Naive thymus-derived CD4-positive, alpha-beta T cell (primary cell): Measurements from ENCODE around the gene EHMT1. TPM values are rescaled to one million over a fixed set of nuclear protein-coding genes. Genes with fewer than 3 reads are reported as not detected.

Experiments used
- ATAC-seq: fragments of 150-1000 bp; cut with Tn5 transposase; 2 replicates; pipeline ENCODE4 v1.10.0; 2021; ENCODE audit warnings: mild to moderate bottlenecking, moderate library complexity
- CTCF ChIA-PET: fragments of 350-600 bp; sonication (Branson Sonifier 250); formaldehyde crosslinking; loops from one replicate; lab custom pipeline; 2021; ENCODE audit warnings: antibody characterized with exemption; lab: Charles Lee
- POLR2A ChIA-PET: fragments of 350-600 bp; sonication (Branson Sonifier 250); formaldehyde crosslinking; loops from one replicate; lab custom pipeline; 2021; ENCODE audit warnings: antibody characterized with exemption, inconsistent platforms; lab: Charles Lee
- DNase-seq, 9 donors: peaks; one replicate each; pipeline versions ENCODE4 v3.0.0 to v3.0.0-alpha.2; 2020 to 2022; ENCODE audit warnings: mixed read lengths in 1 of 9
- H3K27ac ChIP-seq: one replicate; pipeline ENCODE4 v1.7.0; 2013; ENCODE audit warnings: mild to moderate bottlenecking, low read depth, low read length, moderate library complexity
- H3K27me3 ChIP-seq, 2 donors: one replicate each; pipeline ENCODE4 v1.7.0; 2013; ENCODE audit warnings: low read length in 2 of 2, mild to moderate bottlenecking in 2 of 2, moderate library complexity in 2 of 2; ENCODE audit not compliant: control insufficient read depth in 2 of 2, insufficient read depth in 2 of 2
- H3K36me3 ChIP-seq, 3 experiments: 1 replicate in 2 of 3; 2 replicates in 1 of 3; pipeline ENCODE4 v1.7.0; 2013; ENCODE audit warnings: low read length in 3 of 3, mild to moderate bottlenecking in 3 of 3, moderate library complexity in 1 of 3; ENCODE audit not compliant: insufficient read depth in 3 of 3, control insufficient read depth in 2 of 3
- H3K4me1 ChIP-seq, 2 donors: one replicate each; pipeline ENCODE4 v1.7.0; 2013; ENCODE audit warnings: low read length in 2 of 2, mild to moderate bottlenecking in 2 of 2, moderate library complexity in 1 of 2; ENCODE audit not compliant: control insufficient read depth in 2 of 2, insufficient read depth in 2 of 2
- H3K4me3 ChIP-seq: 2 replicates; pipeline ENCODE4 v1.7.0; 2013; ENCODE audit warnings: mild to moderate bottlenecking, low read length
- H3K9me3 ChIP-seq, 3 experiments: 1 replicate in 2 of 3; 2 replicates in 1 of 3; pipeline ENCODE4 v1.7.0; 2013; ENCODE audit warnings: low read length in 3 of 3; ENCODE audit not compliant: control insufficient read depth in 2 of 3
- H3K27ac Mint-ChIP-seq, 9 donors: one replicate each; pipeline ENCODE4 v1.8.0; 2020 to 2022; ENCODE audit warnings: mixed read lengths in 9 of 9, mild to moderate bottlenecking in 8 of 9, moderate library complexity in 5 of 9, inconsistent platforms in 2 of 9
- H3K27me3 Mint-ChIP-seq, 5 donors: one replicate each; pipeline ENCODE4 v1.8.0; 2021 to 2022; ENCODE audit warnings: mixed read lengths in 5 of 5, mild to moderate bottlenecking in 1 of 5
- H3K36me3 Mint-ChIP-seq, 5 donors: one replicate each; pipeline ENCODE4 v1.8.0; 2020 to 2022; ENCODE audit warnings: mixed read lengths in 5 of 5, mild to moderate bottlenecking in 3 of 5, inconsistent platforms in 1 of 5
- H3K4me1 Mint-ChIP-seq, 7 donors: one replicate each; pipeline ENCODE4 v1.8.0; 2020 to 2022; ENCODE audit warnings: mixed read lengths in 7 of 7, mild to moderate bottlenecking in 3 of 7, inconsistent platforms in 1 of 7
- H3K4me3 Mint-ChIP-seq, 10 donors: one replicate each; pipeline ENCODE4 v1.8.0; 2020 to 2022; ENCODE audit warnings: mild to moderate bottlenecking in 10 of 10, mixed read lengths in 10 of 10, moderate library complexity in 6 of 10, inconsistent platforms in 2 of 10
- H3K9me3 Mint-ChIP-seq, 11 donors: one replicate each; pipeline ENCODE4 v1.8.0; 2020 to 2022; ENCODE audit warnings: mixed read lengths in 11 of 11, mild to moderate bottlenecking in 4 of 11, inconsistent platforms in 1 of 11, moderate library complexity in 1 of 11
- intact Hi-C, 2 donors: fragments of 100-400 bp; cut with micrococcal nuclease; formaldehyde crosslinking; loops; one replicate each; pipeline ENCODE4 v1.15.1; 2023
- polyA plus RNA-seq, 2 donors: library from polyadenylated mRNA; unstranded; fragments of 300-500 nt; fragmentation: Illumina TruSeq; gene quantifications; one replicate each; pipeline ENCODE4 v1.2.3, GENCODE V29; 2021
- total RNA-seq, 6 experiments: library from RNA in 5 of 6; stranded (reverse) in 5 of 6; gene quantifications; 1 replicate in 5 of 6; 2 replicates in 1 of 6; pipeline ENCODE4 v1.2.3 and lab custom pipeline; 2021 to 2026

Gene EHMT1
- total and polyA plus RNA-seq, 7 experiments from 2014 or later: 24.7 to 132 (median 112) TPM

GRCh38 chr9:137679695-137680305 is 61.0 kb downstream of the EHMT1 start:
- H3K4me1 ChIP-seq: peaks cover 0 to 9% of the 10 kb centered on the region in 2 donors
- Mint-ChIP-seq H3K4me1 (peaks cover 12 to 57% (median 43%) of the 10 kb centered on the region in 7 donors), H3K4me3 (peak overlapping the region in 8 of 10 donors; percentile 13 to 55 (median 43)), H3K27me3 (no peaks in the 10 kb centered on the region), H3K27ac (peak overlapping the region in 6 of 9 donors; percentile 13 to 87 (median 45)), H3K9me3 (no peaks in the 10 kb centered on the region), H3K36me3 (peaks cover 0 to 21% (median 9%) of the 10 kb centered on the region in 5 donors)
- H3K27me3 ChIP-seq: no peaks in the 10 kb centered on the region
- CTCF ChIA-PET: no interaction called here
- no peak overlapping the region for H3K4me3 ChIP-seq
- DNase-seq (no peak), ATAC-seq (no peak)
- no peaks in the 10 kb centered on the region for H3K9me3 ChIP-seq
- no peak overlapping the region for H3K27ac ChIP-seq
- H3K36me3 ChIP-seq: peaks cover 0 to 15% (median 0%) of the 10 kb centered on the region in 3 experiments
- POLR2A ChIA-PET: no interaction called here
- intact Hi-C loops: loop anchor here in 1 of 2 donors (10.0 kb wide), 1 partner anchor 95 kb away; no protein-coding TSS in a partner anchor

- Histone ChIP-seq H3K4me3 (no peak overlapping the region), H3K36me3 (peaks cover 0 to 15% (median 0%) of the 10 kb centered on the region in 3 experiments), H3K4me1 (peaks cover 0 to 9% of the 10 kb centered on the region in 2 donors), H3K27me3 (no peaks in the 10 kb centered on the region), H3K9me3 (no peaks in the 10 kb centered on the region), H3K27ac (no peak overlapping the region)
- Mint-ChIP-seq H3K27me3 (no peaks in the 10 kb centered on the region), H3K27ac (peak overlapping the region in 3 of 9 donors; percentile 37 to 47 (median 41)), H3K4me3 (no peak overlapping the region), H3K36me3 (peaks cover 0 to 26% (median 13%) of the 10 kb centered on the region in 5 donors), H3K4me1 (peaks cover 9 to 61% (median 47%) of the 10 kb centered on the region in 7 donors), H3K9me3 (no peaks in the 10 kb centered on the region)
- DNase-seq: no peak
- ChIA-PET CTCF (no interaction called here), POLR2A (no interaction called here)
- intact Hi-C loops: no loop called here
- no peak for ATAC-seq
Observed at GRCh38 chr9:137680444-137681358, 61.9 kb downstream of the EHMT1 start.

DNA sequence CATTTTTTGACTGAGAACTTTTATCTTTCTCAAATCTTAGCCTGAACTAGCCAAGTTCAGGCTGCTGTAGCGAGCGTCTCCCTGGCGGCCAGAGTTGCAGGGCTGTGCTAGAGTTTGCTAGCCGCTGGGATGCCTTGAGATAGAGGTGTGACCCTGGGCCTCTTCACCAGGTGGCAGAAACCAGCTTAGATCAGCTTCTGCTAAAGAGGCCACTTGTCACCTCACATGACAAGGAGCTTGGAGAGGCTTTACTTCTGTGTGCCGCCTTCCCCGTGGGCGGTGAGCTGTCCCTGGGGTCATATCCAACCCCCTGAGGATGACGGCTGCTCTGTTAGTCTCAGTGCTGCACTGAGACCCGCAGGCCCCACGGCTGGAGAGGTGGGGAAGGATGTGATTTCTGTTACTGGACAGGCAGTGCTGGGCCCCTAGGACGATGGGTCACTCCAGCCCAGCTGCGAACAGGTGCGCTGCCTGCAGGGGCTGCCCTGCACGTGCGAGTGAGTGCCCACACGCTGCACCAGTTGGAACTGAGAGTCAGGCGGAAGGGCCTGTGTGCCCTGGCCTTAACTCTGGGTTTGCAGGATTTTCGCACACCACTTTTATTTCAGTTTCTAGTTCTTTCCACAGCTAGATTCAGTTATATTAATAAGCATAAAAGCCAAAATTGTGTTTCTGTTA is 63.8 kb downstream of the EHMT1 start:
- POLR2A ChIA-PET: no interaction called here
- no peak overlapping the region for H3K4me3 Mint-ChIP-seq
- ATAC-seq: no peak
- H3K27ac Mint-ChIP-seq: no peak overlapping the region
- no peaks in the 10 kb centered on the region for H3K27me3 Mint-ChIP-seq
- CTCF ChIA-PET: interaction anchor here (0.6 to 1.8 kb wide), 2 partner anchors 10 to 43 kb away, joined by 3 to 7 read pairs; no protein-coding TSS in a partner anchor
- no peak overlapping the region for H3K27ac ChIP-seq
- H3K36me3 Mint-ChIP-seq: peaks cover 0 to 30% (median 13%) of the 10 kb centered on the region in 5 donors
- DNase-seq: no peak
- peaks cover 0 to 3% (median 0%) of the 10 kb centered on the region in 11 donors for H3K9me3 Mint-ChIP-seq
- no peak overlapping the region for H3K4me3 ChIP-seq
- peaks cover 0 to 15% (median 0%) of the 10 kb centered on the region in 3 experiments for H3K36me3 ChIP-seq
- H3K27me3 ChIP-seq: no peaks in the 10 kb centered on the region
- H3K4me1 Mint-ChIP-seq: peaks cover 9 to 74% (median 60%) of the 10 kb centered on the region in 7 donors
- peaks cover 0 to 9% of the 10 kb centered on the region in 2 donors for H3K4me1 ChIP-seq
- intact Hi-C loops: no loop called here
- H3K9me3 ChIP-seq: no peaks in the 10 kb centered on the region

DNA sequence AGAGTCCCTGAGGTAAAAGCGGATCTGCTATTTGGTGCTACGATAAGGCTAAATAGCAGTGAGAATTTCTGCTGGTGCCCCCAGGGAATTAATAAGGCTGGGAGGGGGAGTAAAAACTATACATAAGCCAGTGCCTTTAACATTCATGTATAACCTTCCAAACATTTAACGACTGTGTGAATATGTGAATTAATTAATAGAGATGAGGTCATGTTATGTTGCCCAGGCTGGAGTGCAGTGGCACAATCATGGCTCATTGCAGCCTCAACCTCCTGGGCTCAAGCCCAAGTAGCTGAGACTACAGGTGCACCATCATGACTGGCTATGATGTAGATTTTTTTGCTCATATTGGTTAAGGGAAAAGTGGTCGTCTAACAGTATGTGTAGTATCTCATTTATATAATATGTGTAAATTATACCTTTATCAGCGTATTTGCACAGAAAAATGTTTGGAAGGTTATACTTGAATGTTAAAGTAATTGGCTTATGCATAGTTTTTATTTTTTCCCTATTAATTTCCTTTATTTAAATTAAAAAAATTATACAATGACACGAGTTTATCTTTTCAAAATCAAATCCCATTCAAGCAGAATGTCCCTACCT is 64.6 kb downstream of the EHMT1 start:
- H3K4me1 ChIP-seq: peaks cover 0 to 9% of the 10 kb centered on the region in 2 donors
- ATAC-seq (no peak), DNase-seq (no peak)
- intact Hi-C loops: no loop called here
- no peaks in the 10 kb centered on the region for H3K27me3 ChIP-seq
- H3K27ac ChIP-seq: no peak overlapping the region
- Mint-ChIP-seq H3K27me3 (no peaks in the 10 kb centered on the region), H3K9me3 (peaks cover 0 to 3% (median 0%) of the 10 kb centered on the region in 11 donors), H3K4me1 (peaks cover 9 to 72% (median 61%) of the 10 kb centered on the region in 7 donors), H3K27ac (peak overlapping the region in 1 of 9 donors; percentile 61), H3K4me3 (no peak overlapping the region), H3K36me3 (peaks cover 0 to 28% (median 9%) of the 10 kb centered on the region in 5 donors)
- CTCF ChIA-PET: interaction anchor here (1.8 kb wide), 1 partner anchor 11 kb away, joined by 7 read pairs; no protein-coding TSS in a partner anchor
- peaks cover 0 to 15% (median 0%) of the 10 kb centered on the region in 3 experiments for H3K36me3 ChIP-seq
- no peak overlapping the region for H3K4me3 ChIP-seq
- H3K9me3 ChIP-seq: no peaks in the 10 kb centered on the region
- POLR2A ChIA-PET: no interaction called here

DNA sequence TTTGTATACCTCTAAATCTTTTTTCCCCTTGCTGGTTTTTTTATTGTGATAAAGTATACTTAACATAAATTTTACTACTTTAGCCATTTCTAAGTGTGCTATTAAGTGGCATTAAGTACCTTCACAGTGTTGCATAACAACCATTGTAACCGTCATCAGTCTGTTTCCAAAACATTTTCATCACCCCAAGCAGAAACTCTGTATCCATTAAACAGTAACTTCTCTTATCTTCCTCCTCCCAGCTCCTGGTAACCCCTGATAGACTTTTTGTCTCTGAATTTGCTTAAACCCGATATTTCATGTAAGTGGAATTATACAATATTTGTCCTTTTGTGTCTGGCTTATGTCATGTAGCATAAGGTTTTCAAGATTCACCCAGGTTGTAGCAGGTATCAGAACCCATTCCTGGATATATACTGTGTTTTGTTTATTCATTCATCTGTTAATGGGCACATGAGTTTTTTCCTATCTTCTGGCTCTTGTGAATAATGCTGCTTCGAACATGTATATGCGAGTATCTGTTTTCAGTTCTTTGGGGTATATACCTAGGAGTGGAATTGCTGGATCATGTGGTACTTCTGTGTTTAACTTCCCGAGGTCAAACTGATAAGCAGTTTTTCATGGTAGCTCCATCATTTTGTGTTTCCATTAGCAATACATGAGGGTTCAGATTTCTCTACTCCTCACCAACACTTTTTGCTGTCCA is 66.4 kb downstream of the EHMT1 start:
- POLR2A ChIA-PET: no interaction called here
- DNase-seq (no peak), ATAC-seq (no peak)
- no peak overlapping the region for H3K27ac Mint-ChIP-seq
- H3K36me3 Mint-ChIP-seq: peaks cover 0 to 32% (median 7%) of the 10 kb centered on the region in 5 donors
- H3K27ac ChIP-seq: no peak overlapping the region
- H3K4me3 Mint-ChIP-seq: no peak overlapping the region
- H3K9me3 ChIP-seq: no peaks in the 10 kb centered on the region
- no peak overlapping the region for H3K4me3 ChIP-seq
- H3K4me1 Mint-ChIP-seq: peaks cover 11 to 74% (median 63%) of the 10 kb centered on the region in 7 donors
- CTCF ChIA-PET: no interaction called here
- H3K27me3 ChIP-seq: no peaks in the 10 kb centered on the region
- H3K36me3 ChIP-seq: peaks cover 0 to 13% (median 3%) of the 10 kb centered on the region in 3 experiments
- H3K27me3 Mint-ChIP-seq: no peaks in the 10 kb centered on the region
- peaks cover 0 to 3% (median 0%) of the 10 kb centered on the region in 11 donors for H3K9me3 Mint-ChIP-seq
- intact Hi-C loops: no loop called here
- H3K4me1 ChIP-seq: no peaks in the 10 kb centered on the region
